Measurements from ENCODE around the gene KCNJ14. TPM values are rescaled to one million over a fixed set of nuclear protein-coding genes. Genes with fewer than 3 reads are reported as not detected.

Gene KCNJ14
- total and polyA plus RNA-seq, 2 experiments from 2014 or later = 0.81 to 0.94 TPM

DNA sequence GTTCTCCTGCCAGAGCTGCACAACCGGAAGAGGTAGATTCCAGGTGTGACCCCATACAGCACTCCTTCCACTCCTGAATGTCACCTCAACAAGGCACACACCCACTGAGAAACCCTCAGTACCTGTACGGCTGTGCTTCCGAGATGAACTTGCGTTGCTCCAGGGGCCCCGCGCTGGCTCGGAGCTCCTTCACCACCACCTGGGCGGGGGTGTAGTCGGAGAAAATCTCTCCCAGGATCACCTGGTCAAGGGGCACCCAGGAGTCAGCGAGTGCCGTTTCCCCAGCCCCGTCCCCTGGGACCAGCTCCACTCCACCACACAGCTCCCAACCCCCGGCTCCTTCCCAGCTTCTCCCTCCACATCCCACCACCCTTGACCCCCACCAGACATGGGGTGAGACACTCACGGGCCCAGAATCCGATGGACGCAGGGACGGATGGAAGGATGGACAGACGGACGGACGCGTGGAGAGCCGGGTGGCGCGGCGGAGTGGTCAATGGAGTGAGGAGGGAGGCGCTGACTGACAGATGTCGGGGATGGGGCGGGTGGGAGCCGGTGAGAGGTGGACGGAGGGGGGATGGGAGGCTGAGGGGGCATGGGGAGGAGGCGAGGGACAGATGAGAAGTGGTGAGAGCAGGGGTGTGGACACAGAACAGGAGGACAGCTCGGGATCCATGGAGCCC lies 53.5 kb downstream of the KCNJ14 start:
- Mint-ChIP-seq H3K4me3 (no peak overlapping the region), H3K27ac (no peak overlapping the region)

DNA sequence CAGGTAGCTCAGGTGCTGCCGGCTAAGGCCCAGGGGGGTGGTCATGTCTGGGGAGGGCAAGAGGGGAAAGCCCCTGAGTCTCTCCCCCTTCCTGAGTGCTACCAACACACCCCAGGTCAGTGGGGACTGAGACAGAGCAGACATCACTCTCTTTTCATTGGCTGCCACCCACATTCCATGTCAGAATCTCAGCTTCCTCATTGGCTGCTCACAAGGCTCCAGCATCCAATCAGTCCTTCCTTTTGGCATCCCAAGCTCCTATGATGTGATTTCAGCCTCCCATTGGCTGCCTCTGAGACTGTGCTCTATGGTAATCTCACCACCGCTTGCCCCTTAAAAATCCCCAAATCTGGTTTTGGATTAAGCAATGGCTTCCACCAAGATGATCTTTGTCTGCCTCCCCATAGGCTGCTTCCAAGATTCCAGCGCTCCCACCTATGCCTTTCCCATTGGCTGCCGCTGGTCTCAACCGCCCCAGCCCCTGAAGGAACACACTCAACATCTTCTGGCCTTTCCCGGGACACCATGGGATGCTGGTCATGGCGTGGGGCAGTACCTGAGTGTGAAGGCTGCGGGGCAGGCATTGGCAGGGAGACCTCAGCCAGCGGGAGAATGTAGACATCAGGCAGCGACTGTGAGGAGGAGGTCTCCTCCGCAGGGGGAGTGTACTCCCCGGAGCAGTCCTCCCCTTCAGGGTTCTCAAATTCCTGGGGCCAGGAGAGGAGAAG lies 54.3 kb downstream of the KCNJ14 start:
- Histone ChIP-seq H4K20me1 (replicated peaks; ENCODE audit: insufficient read depth) (no peaks in the 10 kb centered on the region), H3K4me3 (peak overlapping the region; percentile 86), H3K9me2 (ENCODE audit: insufficient read depth) (no peaks in the 10 kb centered on the region), H3K27me3 (ENCODE audit: insufficient read depth) (peaks cover 11% of the 10 kb centered on the region), H2AFZ (peak overlapping the region; percentile 72; the same call in 1 of the 2 replicates), H3K4me2 (peak overlapping the region; percentile 99), H3K27ac (ENCODE audit: low read depth) (no peak overlapping the region), H3K4me1 (ENCODE audit: insufficient read depth) (no peaks in the 10 kb centered on the region), H3K36me3 (ENCODE audit: insufficient read depth) (no peaks in the 10 kb centered on the region), H3K79me2 (replicated peaks; ENCODE audit: insufficient read depth) (no peaks in the 10 kb centered on the region), H3F3A (replicated peaks; ENCODE audit: low read depth) (peaks cover 9% of the 10 kb centered on the region; the same call in 1 of the 2 replicates)
- peaks cover 22% of the 10 kb centered on the region for H3K27me3 Mint-ChIP-seq (ENCODE audit: insufficient read depth, low read depth, poor library complexity)
- H3K27ac Mint-ChIP-seq = no peak overlapping the region
- H3K4me1 Mint-ChIP-seq = peaks cover 17% of the 10 kb centered on the region
- peak; percentile 78 for DNase-seq (ENCODE audit: low spot score)
- peaks cover 5% of the 10 kb centered on the region; the same call in 2 of the 3 replicates for H3K36me3 Mint-ChIP-seq (ENCODE audit: low read depth)
- no peaks in the 10 kb centered on the region for H3K9me3 Mint-ChIP-seq
- peak overlapping the region; percentile 83 for H3K4me3 Mint-ChIP-seq
- peak; percentile 14 for ATAC-seq
- TF ChIP-seq EZH2 (IDR thresholded peaks at IDR 0.05; ENCODE audit: low read depth, unreplicated experiment) (no peak), EZH2phosphoT487 (IDR thresholded peaks at IDR 0.05; ENCODE audit: unreplicated experiment) (no peak), CREB1 (CRISPR knock-in tag; IDR thresholded peaks at IDR 0.05; ENCODE audit: low read depth) (no peak), POLR2AphosphoS5 (IDR thresholded peaks at IDR 0.05; ENCODE audit: low read depth) (no peak), ZNF114 (CRISPR knock-in tag; IDR thresholded peaks at IDR 0.05) (no peak)
- TF ChIP-seq, protein P1, sequence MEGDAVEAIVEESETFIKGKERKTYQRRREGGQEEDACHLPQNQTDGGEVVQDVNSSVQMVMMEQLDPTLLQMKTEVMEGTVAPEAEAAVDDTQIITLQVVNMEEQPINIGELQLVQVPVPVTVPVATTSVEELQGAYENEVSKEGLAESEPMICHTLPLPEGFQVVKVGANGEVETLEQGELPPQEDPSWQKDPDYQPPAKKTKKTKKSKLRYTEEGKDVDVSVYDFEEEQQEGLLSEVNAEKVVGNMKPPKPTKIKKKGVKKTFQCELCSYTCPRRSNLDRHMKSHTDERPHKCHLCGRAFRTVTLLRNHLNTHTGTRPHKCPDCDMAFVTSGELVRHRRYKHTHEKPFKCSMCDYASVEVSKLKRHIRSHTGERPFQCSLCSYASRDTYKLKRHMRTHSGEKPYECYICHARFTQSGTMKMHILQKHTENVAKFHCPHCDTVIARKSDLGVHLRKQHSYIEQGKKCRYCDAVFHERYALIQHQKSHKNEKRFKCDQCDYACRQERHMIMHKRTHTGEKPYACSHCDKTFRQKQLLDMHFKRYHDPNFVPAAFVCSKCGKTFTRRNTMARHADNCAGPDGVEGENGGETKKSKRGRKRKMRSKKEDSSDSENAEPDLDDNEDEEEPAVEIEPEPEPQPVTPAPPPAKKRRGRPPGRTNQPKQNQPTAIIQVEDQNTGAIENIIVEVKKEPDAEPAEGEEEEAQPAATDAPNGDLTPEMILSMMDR (conservative IDR thresholded peaks at IDR 0.05; ENCODE audit: low read depth in 2 of 2) = no peak
- TF ChIP-seq, protein P2, sequence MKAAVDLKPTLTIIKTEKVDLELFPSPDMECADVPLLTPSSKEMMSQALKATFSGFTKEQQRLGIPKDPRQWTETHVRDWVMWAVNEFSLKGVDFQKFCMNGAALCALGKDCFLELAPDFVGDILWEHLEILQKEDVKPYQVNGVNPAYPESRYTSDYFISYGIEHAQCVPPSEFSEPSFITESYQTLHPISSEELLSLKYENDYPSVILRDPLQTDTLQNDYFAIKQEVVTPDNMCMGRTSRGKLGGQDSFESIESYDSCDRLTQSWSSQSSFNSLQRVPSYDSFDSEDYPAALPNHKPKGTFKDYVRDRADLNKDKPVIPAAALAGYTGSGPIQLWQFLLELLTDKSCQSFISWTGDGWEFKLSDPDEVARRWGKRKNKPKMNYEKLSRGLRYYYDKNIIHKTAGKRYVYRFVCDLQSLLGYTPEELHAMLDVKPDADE (IDR thresholded peaks at IDR 0.05) = no peak

More for the DNA sequence above, 53.5 kb downstream of the KCNJ14 start:
- DNase-seq (ENCODE audit: low spot score) (no peak), ATAC-seq (no peak)
- H3K27me3 Mint-ChIP-seq (ENCODE audit: insufficient read depth, low read depth, poor library complexity) = peaks cover 22% of the 10 kb centered on the region
- Histone ChIP-seq H3K27ac (ENCODE audit: low read depth) (no peak overlapping the region), H3F3A (replicated peaks; ENCODE audit: low read depth) (peaks cover 9% of the 10 kb centered on the region; the same call in 1 of the 2 replicates), H3K9me2 (ENCODE audit: insufficient read depth) (no peaks in the 10 kb centered on the region), H3K4me1 (ENCODE audit: insufficient read depth) (no peaks in the 10 kb centered on the region), H3K4me2 (no peak overlapping the region), H3K79me2 (replicated peaks; ENCODE audit: insufficient read depth) (no peaks in the 10 kb centered on the region), H3K36me3 (ENCODE audit: insufficient read depth) (no peaks in the 10 kb centered on the region), H3K4me3 (no peak overlapping the region), H2AFZ (no peak overlapping the region), H4K20me1 (replicated peaks; ENCODE audit: insufficient read depth) (no peaks in the 10 kb centered on the region), H3K27me3 (ENCODE audit: insufficient read depth) (peaks cover 11% of the 10 kb centered on the region)
- H3K9me3 Mint-ChIP-seq = no peaks in the 10 kb centered on the region
- peaks cover 12% of the 10 kb centered on the region; the same call in 2 of the 3 replicates for H3K4me1 Mint-ChIP-seq
- peaks cover 5% of the 10 kb centered on the region; the same call in 2 of the 3 replicates for H3K36me3 Mint-ChIP-seq (ENCODE audit: low read depth)
- TF ChIP-seq NANOG (IDR thresholded peaks at IDR 0.05; ENCODE audit: borderline replicate concordance) (no peak), ZNF114 (CRISPR knock-in tag; IDR thresholded peaks at IDR 0.05) (no peak)
- TF ChIP-seq, protein P3, sequence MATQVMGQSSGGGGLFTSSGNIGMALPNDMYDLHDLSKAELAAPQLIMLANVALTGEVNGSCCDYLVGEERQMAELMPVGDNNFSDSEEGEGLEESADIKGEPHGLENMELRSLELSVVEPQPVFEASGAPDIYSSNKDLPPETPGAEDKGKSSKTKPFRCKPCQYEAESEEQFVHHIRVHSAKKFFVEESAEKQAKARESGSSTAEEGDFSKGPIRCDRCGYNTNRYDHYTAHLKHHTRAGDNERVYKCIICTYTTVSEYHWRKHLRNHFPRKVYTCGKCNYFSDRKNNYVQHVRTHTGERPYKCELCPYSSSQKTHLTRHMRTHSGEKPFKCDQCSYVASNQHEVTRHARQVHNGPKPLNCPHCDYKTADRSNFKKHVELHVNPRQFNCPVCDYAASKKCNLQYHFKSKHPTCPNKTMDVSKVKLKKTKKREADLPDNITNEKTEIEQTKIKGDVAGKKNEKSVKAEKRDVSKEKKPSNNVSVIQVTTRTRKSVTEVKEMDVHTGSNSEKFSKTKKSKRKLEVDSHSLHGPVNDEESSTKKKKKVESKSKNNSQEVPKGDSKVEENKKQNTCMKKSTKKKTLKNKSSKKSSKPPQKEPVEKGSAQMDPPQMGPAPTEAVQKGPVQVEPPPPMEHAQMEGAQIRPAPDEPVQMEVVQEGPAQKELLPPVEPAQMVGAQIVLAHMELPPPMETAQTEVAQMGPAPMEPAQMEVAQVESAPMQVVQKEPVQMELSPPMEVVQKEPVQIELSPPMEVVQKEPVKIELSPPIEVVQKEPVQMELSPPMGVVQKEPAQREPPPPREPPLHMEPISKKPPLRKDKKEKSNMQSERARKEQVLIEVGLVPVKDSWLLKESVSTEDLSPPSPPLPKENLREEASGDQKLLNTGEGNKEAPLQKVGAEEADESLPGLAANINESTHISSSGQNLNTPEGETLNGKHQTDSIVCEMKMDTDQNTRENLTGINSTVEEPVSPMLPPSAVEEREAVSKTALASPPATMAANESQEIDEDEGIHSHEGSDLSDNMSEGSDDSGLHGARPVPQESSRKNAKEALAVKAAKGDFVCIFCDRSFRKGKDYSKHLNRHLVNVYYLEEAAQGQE (IDR thresholded peaks at IDR 0.05; ENCODE audit: unreplicated experiment) = no peak
- TF ChIP-seq, protein P1 (conservative IDR thresholded peaks at IDR 0.05; ENCODE audit: low read depth in 2 of 2) = no peak

Measured in GM23338 (cell line).